ENCODE results near the gene CDC42BPB. TPM values are rescaled to one million over a fixed set of nuclear protein-coding genes. Genes with fewer than 3 reads are reported as not detected.

The CDC42BPB gene, protein sequence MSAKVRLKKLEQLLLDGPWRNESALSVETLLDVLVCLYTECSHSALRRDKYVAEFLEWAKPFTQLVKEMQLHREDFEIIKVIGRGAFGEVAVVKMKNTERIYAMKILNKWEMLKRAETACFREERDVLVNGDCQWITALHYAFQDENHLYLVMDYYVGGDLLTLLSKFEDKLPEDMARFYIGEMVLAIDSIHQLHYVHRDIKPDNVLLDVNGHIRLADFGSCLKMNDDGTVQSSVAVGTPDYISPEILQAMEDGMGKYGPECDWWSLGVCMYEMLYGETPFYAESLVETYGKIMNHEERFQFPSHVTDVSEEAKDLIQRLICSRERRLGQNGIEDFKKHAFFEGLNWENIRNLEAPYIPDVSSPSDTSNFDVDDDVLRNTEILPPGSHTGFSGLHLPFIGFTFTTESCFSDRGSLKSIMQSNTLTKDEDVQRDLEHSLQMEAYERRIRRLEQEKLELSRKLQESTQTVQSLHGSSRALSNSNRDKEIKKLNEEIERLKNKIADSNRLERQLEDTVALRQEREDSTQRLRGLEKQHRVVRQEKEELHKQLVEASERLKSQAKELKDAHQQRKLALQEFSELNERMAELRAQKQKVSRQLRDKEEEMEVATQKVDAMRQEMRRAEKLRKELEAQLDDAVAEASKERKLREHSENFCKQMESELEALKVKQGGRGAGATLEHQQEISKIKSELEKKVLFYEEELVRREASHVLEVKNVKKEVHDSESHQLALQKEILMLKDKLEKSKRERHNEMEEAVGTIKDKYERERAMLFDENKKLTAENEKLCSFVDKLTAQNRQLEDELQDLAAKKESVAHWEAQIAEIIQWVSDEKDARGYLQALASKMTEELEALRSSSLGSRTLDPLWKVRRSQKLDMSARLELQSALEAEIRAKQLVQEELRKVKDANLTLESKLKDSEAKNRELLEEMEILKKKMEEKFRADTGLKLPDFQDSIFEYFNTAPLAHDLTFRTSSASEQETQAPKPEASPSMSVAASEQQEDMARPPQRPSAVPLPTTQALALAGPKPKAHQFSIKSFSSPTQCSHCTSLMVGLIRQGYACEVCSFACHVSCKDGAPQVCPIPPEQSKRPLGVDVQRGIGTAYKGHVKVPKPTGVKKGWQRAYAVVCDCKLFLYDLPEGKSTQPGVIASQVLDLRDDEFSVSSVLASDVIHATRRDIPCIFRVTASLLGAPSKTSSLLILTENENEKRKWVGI (N-terminal part only)
- 45.0 and 49.2 TPM in 2 replicates for total RNA-seq (2014; rRNA removed; shearing (Covaris generic))
- polyA plus RNA-seq (2015; cell fraction: cytosol; rRNA removed): 89.4 and 146 TPM in 2 replicates
- polyA plus RNA-seq (2015; cell fraction: nucleus; rRNA removed): 46.4 and 83.4 TPM in 2 replicates

GRCh38 chr14:103057372-103058163 is at the start of gene CDC42BPB:
Gene CDC42BPB (minus strand): TSS chr14:103057549. CDS start chr14:103057173, 376 bp downstream.
- peak; percentile 91 for DNase-seq (ENCODE audit: low read depth, low spot score)
- in situ Hi-C loops (cut with HindIII; ENCODE audit: low pct_unique_long_range_greater_than_20kb, low sequenced_read_pairs): no loop called here

- DNase-seq (ENCODE audit: low read depth, low spot score): no peak
- in situ Hi-C loops (cut with HindIII; ENCODE audit: low pct_unique_long_range_greater_than_20kb, low sequenced_read_pairs): no loop called here
These were observed 48.3 kb upstream of the CDC42BPB start for GRCh38 chr14:103105580-103106150.

DNA sequence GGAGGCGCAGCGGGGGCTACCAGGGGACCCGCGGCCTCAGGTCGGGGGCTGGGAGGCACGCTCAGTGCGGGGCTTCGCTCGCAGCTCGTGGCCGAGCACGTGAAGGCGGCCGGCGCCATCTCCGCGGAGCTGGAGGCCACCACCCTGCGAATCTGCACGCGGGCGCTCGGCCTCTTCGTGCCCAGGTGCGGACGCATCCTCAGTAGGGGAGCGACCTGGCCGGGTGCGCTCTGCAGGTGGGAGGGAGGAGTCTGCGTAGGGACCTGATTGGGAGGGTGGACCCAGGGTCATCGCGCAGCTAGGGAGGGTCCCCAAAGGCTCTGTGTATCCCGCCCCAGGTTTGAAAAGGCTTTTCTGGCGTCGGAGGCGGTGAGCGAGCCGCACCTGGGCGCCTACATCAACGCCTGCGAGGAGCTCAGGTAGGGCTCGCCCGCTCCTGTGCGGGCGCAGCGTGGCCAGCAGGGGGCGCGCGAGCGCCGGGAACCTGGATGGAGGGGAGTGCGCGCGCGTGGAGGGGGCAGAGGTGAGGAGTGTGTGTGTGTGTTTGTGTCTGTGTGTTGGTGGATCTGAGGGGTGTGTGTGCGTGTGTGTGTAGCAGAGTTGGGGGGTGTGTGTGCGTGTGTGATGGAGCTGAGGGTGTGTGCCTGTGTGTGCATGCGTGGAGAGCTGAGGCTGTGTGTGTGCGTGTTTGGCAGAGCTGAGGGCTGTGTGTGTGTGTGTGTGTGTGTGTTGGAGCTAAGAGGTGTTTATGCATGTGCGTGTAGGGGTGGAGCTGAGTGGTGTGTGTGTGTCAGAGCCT is 47.5 kb upstream of the CDC42BPB start:
- peak; percentile 43 for DNase-seq (ENCODE audit: low read depth, low spot score)

DNA sequence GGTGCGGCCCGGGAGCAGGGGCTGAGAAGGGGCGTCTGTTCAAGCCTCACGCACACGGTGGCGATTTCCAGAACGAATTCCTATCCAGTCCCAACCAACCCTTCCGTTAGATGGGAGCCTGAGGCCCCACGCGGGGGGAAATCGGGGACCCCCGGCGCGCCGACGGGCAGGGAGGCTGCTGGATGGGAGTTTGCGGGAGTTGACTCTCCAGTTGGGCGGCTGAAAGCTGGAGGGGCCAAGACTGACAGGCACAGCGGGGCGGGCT is 47.0 kb upstream of the CDC42BPB start:
- in situ Hi-C loops (cut with HindIII; ENCODE audit: low pct_unique_long_range_greater_than_20kb, low sequenced_read_pairs): no loop called here
- DNase-seq (ENCODE audit: low read depth, low spot score): no peak

More for the DNA sequence above, 47.5 kb upstream of the CDC42BPB start:
- in situ Hi-C loops (cut with HindIII; ENCODE audit: low pct_unique_long_range_greater_than_20kb, low sequenced_read_pairs): no loop called here

DNA sequence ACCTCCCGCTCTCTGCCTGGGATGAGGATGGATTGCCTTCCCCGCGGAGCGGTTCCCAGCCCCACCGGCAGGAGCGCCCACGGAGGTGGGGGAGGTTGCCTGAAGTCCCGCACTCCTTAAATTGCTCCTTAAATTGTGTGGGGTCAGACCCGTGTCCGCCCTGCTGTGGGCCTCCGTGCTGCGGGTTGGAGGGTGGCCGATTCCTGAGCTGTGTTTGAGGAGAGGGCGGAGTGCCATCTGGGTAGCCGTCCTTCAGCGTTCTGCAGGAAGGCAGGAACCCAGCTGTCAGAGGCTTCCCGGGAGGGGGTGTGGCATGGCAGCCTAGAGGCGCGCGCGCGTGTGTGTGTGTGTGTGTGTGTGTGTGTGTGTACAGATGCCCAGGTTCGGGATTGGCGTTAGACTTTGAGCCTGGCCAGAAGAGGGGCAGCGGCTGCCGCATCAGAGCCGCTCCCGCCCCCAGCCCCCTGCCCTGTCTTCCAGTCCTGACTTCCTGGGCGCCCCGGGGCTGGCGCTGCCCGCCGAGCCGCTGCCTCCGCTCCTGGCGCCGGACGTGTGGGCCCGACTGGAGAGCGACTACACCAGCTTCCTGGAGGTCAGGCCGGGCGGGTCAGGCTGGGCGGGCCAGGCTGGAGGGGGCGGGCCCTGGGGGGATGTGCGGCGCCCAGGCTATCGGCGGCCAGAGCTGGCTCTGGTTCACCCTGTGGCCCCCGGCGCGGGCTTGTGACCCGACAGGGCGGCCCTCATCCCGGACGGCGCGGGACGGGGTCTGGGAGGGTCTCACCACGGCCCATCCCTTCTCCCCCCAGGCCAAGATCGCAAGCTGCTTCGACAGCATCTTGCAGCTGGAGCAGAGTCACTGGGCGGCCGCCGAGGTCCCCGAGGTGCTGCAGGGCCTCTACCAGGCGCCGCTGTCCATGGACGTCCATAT is 46.4 kb upstream of the CDC42BPB start:
- DNase-seq (ENCODE audit: low read depth, low spot score): peak; percentile 36
- in situ Hi-C loops (cut with HindIII; ENCODE audit: low pct_unique_long_range_greater_than_20kb, low sequenced_read_pairs): no loop called here

DNA sequence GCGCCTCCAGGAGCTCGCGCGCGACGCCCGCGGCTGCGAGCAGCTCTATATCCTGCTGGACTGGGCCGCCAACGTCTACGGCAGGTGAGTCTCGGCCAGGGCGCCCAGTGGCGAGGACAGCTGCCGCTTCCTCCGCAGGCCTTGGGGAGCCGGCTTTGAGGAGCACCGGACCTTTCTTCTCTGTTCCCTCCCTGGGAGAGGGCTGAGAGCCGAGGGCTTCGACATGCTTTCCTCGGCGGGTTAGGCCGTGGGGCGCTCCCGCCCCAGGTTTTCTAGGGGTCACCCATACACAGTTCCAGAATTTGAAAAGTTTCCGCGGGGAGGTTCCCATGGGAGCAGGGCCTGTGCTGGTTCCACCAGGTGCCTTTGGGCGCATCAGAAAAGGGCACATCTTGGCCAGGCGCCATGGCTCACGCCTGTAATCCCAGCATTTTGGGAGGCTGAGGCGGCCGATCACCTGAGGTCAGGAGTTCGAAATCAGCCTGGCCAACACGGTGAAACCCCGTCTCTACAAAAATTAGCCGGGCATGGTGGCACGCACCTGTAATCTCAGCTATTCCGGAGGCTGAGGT is 45.4 kb upstream of the CDC42BPB start:
- DNase-seq (ENCODE audit: low read depth, low spot score): no peak
- in situ Hi-C loops (cut with HindIII; ENCODE audit: low pct_unique_long_range_greater_than_20kb, low sequenced_read_pairs): no loop called here

DNA sequence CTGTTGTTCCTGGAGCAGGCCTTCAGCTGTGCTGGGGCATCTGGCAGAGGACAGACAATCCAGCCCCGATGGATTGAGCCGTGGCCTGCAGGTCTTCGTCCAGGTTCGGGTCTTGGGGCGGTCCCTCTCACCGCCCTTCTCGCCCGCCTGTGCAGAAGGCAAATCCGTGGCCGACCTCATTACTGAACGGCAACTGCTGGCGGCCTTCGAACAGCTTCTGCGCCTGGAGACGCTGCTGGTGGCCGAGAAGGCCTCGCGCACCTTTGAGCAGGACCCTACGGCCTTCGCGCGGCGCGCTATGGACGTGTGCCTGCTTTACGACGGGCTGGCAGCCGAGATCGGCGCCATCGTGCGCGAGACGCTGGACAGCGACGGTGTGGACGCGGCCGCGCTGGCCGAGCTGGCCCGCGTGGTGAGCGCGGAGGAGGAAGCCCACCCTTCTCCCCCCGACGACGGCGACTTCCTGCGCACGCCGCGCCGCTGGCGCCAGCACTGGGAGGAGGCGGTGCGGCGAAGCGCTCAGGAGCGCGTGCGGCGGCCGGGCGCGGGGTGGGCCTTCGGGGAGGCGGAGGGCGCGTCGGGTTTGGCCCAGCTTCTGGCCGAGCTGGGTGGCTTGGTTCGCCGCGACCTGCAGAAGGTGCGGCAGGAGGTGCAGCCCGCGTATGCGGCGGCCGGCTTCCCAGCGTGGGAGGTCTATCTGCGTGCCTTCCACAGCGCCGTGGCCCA is 44.8 kb upstream of the CDC42BPB start:
- in situ Hi-C loops (cut with HindIII; ENCODE audit: low pct_unique_long_range_greater_than_20kb, low sequenced_read_pairs): no loop called here
- DNase-seq (ENCODE audit: low read depth, low spot score): no peak

- DNase-seq (ENCODE audit: low read depth, low spot score): no peak
- in situ Hi-C loops (cut with HindIII; ENCODE audit: low pct_unique_long_range_greater_than_20kb, low sequenced_read_pairs): no loop called here
These were observed 44.1 kb upstream of the CDC42BPB start for GRCh38 chr14:103101257-103101962.

DNA sequence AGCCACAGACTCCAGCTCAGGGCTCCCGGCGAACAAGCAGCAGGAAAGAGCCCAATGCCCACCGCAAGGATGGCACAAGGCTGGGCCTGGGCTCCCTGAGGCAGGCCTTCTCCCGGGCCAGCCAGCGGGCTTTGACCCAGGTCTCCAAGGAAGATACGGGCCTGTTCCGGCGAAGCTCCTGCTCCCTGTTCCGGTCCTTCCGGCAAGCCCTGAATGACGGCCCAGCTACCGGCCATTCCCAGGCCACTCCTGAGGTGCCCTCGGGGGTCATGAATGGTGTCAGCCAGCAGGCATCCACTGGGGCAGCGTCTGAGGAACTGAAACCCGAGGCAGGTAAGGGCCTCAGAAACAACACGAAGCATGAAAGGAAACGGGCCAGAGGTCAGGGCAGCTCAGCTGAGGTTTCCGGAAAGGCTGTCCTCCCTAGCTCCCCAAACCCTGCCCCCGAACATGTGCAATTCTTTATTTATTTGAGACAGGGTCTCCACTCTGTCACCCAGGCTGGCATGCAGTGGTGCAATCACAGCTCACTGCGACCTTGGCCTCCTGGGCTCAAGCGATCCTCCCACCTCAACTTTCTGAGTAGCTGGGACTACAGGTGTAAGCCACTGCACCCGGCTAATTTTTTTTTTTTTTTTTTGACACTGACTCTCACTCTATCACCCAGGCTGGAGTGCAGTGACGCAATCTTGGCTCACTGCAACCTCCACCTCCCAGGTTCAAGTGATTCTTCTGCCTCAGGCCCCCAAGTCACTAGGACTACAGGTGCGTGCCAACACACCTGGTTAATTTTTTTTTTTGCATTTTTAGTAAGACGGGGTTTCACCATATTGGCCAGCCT is 43.2 kb upstream of the CDC42BPB start:
- DNase-seq (ENCODE audit: low read depth, low spot score): no peak
- in situ Hi-C loops (cut with HindIII; ENCODE audit: low pct_unique_long_range_greater_than_20kb, low sequenced_read_pairs): no loop called here

- in situ Hi-C loops (cut with HindIII; ENCODE audit: low pct_unique_long_range_greater_than_20kb, low sequenced_read_pairs): no loop called here
- DNase-seq (ENCODE audit: low read depth, low spot score): no peak
These were observed 42.5 kb upstream of the CDC42BPB start for GRCh38 chr14:103099733-103100280.

GRCh38 chr14:103099081-103099732 is 41.9 kb upstream of the CDC42BPB start:
- in situ Hi-C loops (cut with HindIII; ENCODE audit: low pct_unique_long_range_greater_than_20kb, low sequenced_read_pairs): no loop called here
- DNase-seq (ENCODE audit: low read depth, low spot score): no peak
